Fibroblast of the aortic adventitia (primary cell): Measurements from ENCODE around the gene INTS3. TPM values are rescaled to one million over a fixed set of nuclear protein-coding genes. Genes with fewer than 3 reads are reported as not detected.

Experiments
- DNase-seq: peaks from one replicate; pipeline ENCODE4 v3.0.0-alpha.2; 2010; ENCODE audit warnings: low read depth
- H3K4me3 ChIP-seq: 2 replicates; pipeline ENCODE4 v1.5.1; 2011; ENCODE audit warnings: low read depth, mild to moderate bottlenecking, control low read depth, low read length, moderate library complexity
- CTCF ChIP-seq: IDR thresholded peaks from 2 replicates; pipeline ENCODE4 v1.5.1; 2011; ENCODE audit warnings: mild to moderate bottlenecking, low read length, control low read depth, inconsistent platforms; ENCODE audit not compliant: insufficient read depth
- total RNA-seq: library from RNA; depleted of rRNA; stranded (reverse); fragments of >200 nt; gene quantifications from 2 replicates; pipeline ENCODE4 v1.2.3, GENCODE V29; 2012; ENCODE audit warnings: low replicate concordance

Gene INTS3
- total RNA-seq, 1 donor, result 55.8 TPM

GRCh38 chr1:153789478-153790034 lies 61.7 kb downstream of the INTS3 start:
- DNase-seq, result no peak
- no peak for TF ChIP-seq CTCF
- H3K4me3 ChIP-seq, result peak overlapping the region; percentile 48

- H3K4me3 ChIP-seq, result peak overlapping the region; percentile 48
- peak; percentile 94 for DNase-seq
- no peak for TF ChIP-seq CTCF
Measured at GRCh38 chr1:153790313-153790965, 62.6 kb downstream of the INTS3 start.

- H3K4me3 ChIP-seq, result peak overlapping the region; percentile 20
- peak; percentile 96 for DNase-seq
- no peak for TF ChIP-seq CTCF
Measured at GRCh38 chr1:153790966-153791647, 63.3 kb downstream of the INTS3 start.

GRCh38 chr1:153791648-153792253 lies 63.9 kb downstream of the INTS3 start:
- no peak for DNase-seq
- TF ChIP-seq CTCF, result no peak
- H3K4me3 ChIP-seq, result no peak overlapping the region

DNA sequence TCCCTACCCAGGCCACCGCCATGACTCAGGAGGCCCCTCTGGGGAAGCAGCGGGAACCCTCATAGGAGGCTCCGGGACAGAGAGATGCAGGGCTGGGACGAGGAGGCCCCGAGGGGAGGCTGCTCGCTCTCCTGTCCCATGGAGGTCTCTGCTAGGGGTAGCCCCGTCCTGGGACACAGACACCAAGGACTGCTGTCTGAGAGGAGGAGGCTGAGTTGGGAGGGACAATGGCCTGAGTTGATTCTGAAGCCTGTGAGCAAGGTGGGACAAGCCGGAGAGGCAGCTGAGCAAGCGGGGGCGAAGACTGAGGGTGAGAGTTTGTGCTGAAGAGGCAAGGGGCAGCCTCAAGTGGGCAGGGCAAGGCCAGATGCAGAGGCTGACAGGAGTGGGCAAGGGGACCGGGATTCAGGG lies 64.8 kb downstream of the INTS3 start:
- no peak for TF ChIP-seq CTCF
- H3K4me3 ChIP-seq, result no peak overlapping the region
- no peak for DNase-seq

DNA sequence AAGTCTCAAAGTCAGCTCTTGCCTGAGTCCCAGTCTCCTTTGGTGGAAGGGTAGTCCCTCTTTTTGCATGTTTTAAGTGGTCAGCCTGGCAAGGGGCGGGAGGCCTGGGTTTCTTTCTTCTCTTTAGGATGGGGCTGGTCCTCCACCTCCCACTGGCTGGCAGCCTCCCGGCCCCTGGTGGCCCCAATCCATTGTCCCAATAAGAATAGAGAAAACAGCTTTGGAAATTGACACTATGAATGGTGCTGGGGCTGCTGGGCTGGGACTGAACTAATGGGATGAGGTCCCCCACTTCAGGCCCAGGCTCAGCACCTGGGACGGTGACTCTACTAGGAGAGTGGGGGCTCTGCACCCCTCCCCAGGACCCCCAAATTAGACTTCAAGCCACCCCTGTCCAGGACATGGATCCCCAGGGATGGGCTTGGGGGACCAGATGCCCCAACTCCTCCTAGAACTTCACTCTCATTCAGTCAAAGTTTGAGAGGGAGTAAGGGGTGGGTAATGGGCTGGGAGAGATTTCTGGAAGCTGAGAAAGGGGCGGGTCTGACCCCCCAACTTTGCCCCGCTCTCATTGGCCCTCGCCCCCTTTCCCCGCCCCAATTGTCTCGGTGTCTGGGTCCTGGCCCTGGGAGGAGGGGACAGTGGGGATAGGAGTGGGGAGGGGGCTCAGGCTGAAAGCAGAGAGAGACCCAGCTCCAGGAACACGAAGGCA lies 65.6 kb downstream of the INTS3 start:
- DNase-seq, result no peak
- TF ChIP-seq CTCF, result no peak
- no peak overlapping the region for H3K4me3 ChIP-seq
